K562 (cell line): ENCODE results near the gene TTC33. TPM values are rescaled to one million over a fixed set of nuclear protein-coding genes. Genes with fewer than 3 reads are reported as not detected.

Experiments used
- BDP1 ChIP-seq: IDR thresholded peaks from 3 replicates; pipeline ENCODE4 v1.6.1; 2011; ENCODE audit not compliant: insufficient read length, insufficient read depth
- HMG20B ChIP-seq: fragments of 250-450 bp; sonication (Bioruptor Pico); IDR thresholded peaks from 2 replicates; pipeline ENCODE4 v1.5.0; 2021; ENCODE audit warnings: mild to moderate bottlenecking
- L3MBTL2 ChIP-seq: fragments of 450-650 bp; IDR thresholded peaks from 2 replicates; pipeline ENCODE4 v1.6.1; 2016; ENCODE audit warnings: mild to moderate bottlenecking, moderate library complexity
- RFX1 ChIP-seq: fragments of 450-650 bp; IDR thresholded peaks from 2 replicates; pipeline ENCODE4 v1.6.1; 2016; ENCODE audit warnings: mild to moderate bottlenecking, moderate library complexity
- STAT5A ChIP-seq: IDR thresholded peaks from 2 replicates; pipeline ENCODE4 v1.6.1; 2012; ENCODE audit warnings: low read length, inconsistent platforms, borderline replicate concordance
- ZBTB11 ChIP-seq, 3 experiments: fragments of 200-800 bp in 1 of 3; fragments of 250-450 bp in 1 of 3; fragments of 450-650 bp in 1 of 3; sonication (Bioruptor Pico) in 1 of 3; sonication (Bioruptor generic) in 1 of 3; formaldehyde crosslinking in 1 of 3; IDR thresholded peaks; 2 replicates each; pipeline versions ENCODE4 v1.6.1 to v1.8.0; 2016 to 2022; ENCODE audit warnings: mild to moderate bottlenecking in 2 of 3, missing genetic modification characterization in 2 of 3, missing compliant biosample characterization in 1 of 3, moderate library complexity in 1 of 3
- polyA plus RNA-seq, 8 experiments: library from polyadenylated mRNA; depleted of rRNA in 4 of 8; stranded (reverse) in 5 of 8; unstranded in 3 of 8; fragments of >200 nt; fragmentation: Nextera tagmentation in 2 of 8; fragmentation: Illumina TruSeq in 1 of 8; extraction: Ambion mirVana in 2 of 8; extraction: Trizol in 1 of 8; gene quantifications; 2 replicates each; pipeline versions ENCODE4 v1.2.1 to v1.2.3, GENCODE V29; 2011 to 2014; ENCODE audit warnings: inconsistent platforms in 1 of 8, missing spikeins in 1 of 8
- total RNA-seq, 7 experiments: library from RNA; depleted of rRNA in 6 of 7; stranded (reverse); fragments of >200 nt in 6 of 7; fragmentation: Illumina TruSeq in 2 of 7; extraction: Trizol in 2 of 7; gene quantifications; 2 replicates each; pipeline versions ENCODE4 v1.2.1 to v1.2.3, GENCODE V29; 2011 to 2021; ENCODE audit warnings: low replicate concordance in 1 of 7
- TF ChIP-seq, protein P1 (sequence below): fragments of 450-650 bp; IDR thresholded peaks from 2 replicates; pipeline ENCODE4 v1.6.1; 2016; ENCODE audit warnings: mild to moderate bottlenecking, moderate library complexity
- TF ChIP-seq, protein P2 (sequence below): sonication (generic); formaldehyde crosslinking; IDR thresholded peaks from 2 replicates; pipeline ENCODE4 v1.8.0; 2022; ENCODE audit warnings: missing genetic modification reagents, mild to moderate bottlenecking, borderline replicate concordance

TTC33 gene
- total and polyA plus RNA-seq, 9 of the 15 experiments (the other 6 are each of a cell fraction or from before 2014, with no cell fraction given): 11.5 to 24.9 (median 21.1) TPM

- TF ChIP-seq, protein P1, sequence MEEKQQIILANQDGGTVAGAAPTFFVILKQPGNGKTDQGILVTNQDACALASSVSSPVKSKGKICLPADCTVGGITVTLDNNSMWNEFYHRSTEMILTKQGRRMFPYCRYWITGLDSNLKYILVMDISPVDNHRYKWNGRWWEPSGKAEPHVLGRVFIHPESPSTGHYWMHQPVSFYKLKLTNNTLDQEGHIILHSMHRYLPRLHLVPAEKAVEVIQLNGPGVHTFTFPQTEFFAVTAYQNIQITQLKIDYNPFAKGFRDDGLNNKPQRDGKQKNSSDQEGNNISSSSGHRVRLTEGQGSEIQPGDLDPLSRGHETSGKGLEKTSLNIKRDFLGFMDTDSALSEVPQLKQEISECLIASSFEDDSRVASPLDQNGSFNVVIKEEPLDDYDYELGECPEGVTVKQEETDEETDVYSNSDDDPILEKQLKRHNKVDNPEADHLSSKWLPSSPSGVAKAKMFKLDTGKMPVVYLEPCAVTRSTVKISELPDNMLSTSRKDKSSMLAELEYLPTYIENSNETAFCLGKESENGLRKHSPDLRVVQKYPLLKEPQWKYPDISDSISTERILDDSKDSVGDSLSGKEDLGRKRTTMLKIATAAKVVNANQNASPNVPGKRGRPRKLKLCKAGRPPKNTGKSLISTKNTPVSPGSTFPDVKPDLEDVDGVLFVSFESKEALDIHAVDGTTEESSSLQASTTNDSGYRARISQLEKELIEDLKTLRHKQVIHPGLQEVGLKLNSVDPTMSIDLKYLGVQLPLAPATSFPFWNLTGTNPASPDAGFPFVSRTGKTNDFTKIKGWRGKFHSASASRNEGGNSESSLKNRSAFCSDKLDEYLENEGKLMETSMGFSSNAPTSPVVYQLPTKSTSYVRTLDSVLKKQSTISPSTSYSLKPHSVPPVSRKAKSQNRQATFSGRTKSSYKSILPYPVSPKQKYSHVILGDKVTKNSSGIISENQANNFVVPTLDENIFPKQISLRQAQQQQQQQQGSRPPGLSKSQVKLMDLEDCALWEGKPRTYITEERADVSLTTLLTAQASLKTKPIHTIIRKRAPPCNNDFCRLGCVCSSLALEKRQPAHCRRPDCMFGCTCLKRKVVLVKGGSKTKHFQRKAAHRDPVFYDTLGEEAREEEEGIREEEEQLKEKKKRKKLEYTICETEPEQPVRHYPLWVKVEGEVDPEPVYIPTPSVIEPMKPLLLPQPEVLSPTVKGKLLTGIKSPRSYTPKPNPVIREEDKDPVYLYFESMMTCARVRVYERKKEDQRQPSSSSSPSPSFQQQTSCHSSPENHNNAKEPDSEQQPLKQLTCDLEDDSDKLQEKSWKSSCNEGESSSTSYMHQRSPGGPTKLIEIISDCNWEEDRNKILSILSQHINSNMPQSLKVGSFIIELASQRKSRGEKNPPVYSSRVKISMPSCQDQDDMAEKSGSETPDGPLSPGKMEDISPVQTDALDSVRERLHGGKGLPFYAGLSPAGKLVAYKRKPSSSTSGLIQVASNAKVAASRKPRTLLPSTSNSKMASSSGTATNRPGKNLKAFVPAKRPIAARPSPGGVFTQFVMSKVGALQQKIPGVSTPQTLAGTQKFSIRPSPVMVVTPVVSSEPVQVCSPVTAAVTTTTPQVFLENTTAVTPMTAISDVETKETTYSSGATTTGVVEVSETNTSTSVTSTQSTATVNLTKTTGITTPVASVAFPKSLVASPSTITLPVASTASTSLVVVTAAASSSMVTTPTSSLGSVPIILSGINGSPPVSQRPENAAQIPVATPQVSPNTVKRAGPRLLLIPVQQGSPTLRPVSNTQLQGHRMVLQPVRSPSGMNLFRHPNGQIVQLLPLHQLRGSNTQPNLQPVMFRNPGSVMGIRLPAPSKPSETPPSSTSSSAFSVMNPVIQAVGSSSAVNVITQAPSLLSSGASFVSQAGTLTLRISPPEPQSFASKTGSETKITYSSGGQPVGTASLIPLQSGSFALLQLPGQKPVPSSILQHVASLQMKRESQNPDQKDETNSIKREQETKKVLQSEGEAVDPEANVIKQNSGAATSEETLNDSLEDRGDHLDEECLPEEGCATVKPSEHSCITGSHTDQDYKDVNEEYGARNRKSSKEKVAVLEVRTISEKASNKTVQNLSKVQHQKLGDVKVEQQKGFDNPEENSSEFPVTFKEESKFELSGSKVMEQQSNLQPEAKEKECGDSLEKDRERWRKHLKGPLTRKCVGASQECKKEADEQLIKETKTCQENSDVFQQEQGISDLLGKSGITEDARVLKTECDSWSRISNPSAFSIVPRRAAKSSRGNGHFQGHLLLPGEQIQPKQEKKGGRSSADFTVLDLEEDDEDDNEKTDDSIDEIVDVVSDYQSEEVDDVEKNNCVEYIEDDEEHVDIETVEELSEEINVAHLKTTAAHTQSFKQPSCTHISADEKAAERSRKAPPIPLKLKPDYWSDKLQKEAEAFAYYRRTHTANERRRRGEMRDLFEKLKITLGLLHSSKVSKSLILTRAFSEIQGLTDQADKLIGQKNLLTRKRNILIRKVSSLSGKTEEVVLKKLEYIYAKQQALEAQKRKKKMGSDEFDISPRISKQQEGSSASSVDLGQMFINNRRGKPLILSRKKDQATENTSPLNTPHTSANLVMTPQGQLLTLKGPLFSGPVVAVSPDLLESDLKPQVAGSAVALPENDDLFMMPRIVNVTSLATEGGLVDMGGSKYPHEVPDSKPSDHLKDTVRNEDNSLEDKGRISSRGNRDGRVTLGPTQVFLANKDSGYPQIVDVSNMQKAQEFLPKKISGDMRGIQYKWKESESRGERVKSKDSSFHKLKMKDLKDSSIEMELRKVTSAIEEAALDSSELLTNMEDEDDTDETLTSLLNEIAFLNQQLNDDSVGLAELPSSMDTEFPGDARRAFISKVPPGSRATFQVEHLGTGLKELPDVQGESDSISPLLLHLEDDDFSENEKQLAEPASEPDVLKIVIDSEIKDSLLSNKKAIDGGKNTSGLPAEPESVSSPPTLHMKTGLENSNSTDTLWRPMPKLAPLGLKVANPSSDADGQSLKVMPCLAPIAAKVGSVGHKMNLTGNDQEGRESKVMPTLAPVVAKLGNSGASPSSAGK: peak; percentile 27; the same call in 1 of the 2 replicates
- TF ChIP-seq HMG20B (CRISPR knock-in tag) (no peak), L3MBTL2 (peak; percentile 62; the same call in 1 of the 2 replicates), ZBTB11 (CRISPR knock-in tag; IDR thresholded peaks at IDR 0.05) (no peak), RFX1 (peak; percentile 14; the same call in 1 of the 2 replicates), STAT5A (no peak), BDP1 (no peak)
- TF ChIP-seq, protein P2, sequence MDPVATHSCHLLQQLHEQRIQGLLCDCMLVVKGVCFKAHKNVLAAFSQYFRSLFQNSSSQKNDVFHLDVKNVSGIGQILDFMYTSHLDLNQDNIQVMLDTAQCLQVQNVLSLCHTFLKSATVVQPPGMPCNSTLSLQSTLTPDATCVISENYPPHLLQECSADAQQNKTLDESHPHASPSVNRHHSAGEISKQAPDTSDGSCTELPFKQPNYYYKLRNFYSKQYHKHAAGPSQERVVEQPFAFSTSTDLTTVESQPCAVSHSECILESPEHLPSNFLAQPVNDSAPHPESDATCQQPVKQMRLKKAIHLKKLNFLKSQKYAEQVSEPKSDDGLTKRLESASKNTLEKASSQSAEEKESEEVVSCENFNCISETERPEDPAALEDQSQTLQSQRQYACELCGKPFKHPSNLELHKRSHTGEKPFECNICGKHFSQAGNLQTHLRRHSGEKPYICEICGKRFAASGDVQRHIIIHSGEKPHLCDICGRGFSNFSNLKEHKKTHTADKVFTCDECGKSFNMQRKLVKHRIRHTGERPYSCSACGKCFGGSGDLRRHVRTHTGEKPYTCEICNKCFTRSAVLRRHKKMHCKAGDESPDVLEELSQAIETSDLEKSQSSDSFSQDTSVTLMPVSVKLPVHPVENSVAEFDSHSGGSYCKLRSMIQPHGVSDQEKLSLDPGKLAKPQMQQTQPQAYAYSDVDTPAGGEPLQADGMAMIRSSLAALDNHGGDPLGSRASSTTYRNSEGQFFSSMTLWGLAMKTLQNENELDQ (CRISPR knock-in tag): no peak
Observed at GRCh38 chr5:40754381-40755092, 1.2 kb downstream of the TTC33 start (continued).
